OCI-LY7 (cell line): ENCODE data around the gene MRNIP. TPM values are rescaled to one million over a fixed set of nuclear protein-coding genes. Genes with fewer than 3 reads are reported as not detected.

Experiments
- BruUV-seq: library from RNA; stranded (reverse); fragments of 400-500 nt; replicated peaks from 2 replicates; lab custom pipeline; 2021; lab: Mats Ljungman, UMichigan
- CTCF ChIA-PET: fragments of 300-600 bp; sonication (Branson Sonifier 250); formaldehyde crosslinking; loops from one replicate; lab custom pipeline; 2022; ENCODE audit warnings: antibody characterized with exemption; ENCODE audit not compliant: unreplicated experiment; lab: Charles Lee
- POLR2A ChIA-PET: fragments of 300-600 bp; sonication (Branson Sonifier 250); formaldehyde crosslinking; loops from one replicate; lab custom pipeline; 2022; ENCODE audit warnings: antibody characterized with exemption; lab: Charles Lee
- DNase-seq: peaks from one replicate; pipeline ENCODE4 v3.0.0-alpha.2; 2015; ENCODE audit warnings: low spot score
- H2AFZ ChIP-seq: fragments of 200-600 bp; sonication (generic), shearing (Covaris generic); 2 replicates; pipeline ENCODE4 v1.6.1; 2014; ENCODE audit warnings: mild to moderate bottlenecking, antibody characterized with exemption, low read length, moderate library complexity
- H3K27ac ChIP-seq: fragments of 200-600 bp; sonication (generic); 2 replicates; pipeline ENCODE4 v1.5.1; 2014; ENCODE audit warnings: mixed run types, low read depth, mild to moderate bottlenecking, moderate library complexity, low read length, inconsistent platforms; ENCODE audit not compliant: poor library complexity, severe bottlenecking
- H3K36me3 ChIP-seq: fragments of 200-600 bp; sonication (generic); 2 replicates; pipeline ENCODE4 v1.6.1; 2014; ENCODE audit warnings: mild to moderate bottlenecking, antibody characterized with exemption, low read length, moderate library complexity, mixed read lengths; ENCODE audit not compliant: insufficient read depth
- H3K4me1 ChIP-seq: fragments of 200-600 bp; sonication (generic); 2 replicates; pipeline ENCODE4 v1.5.1; 2014; ENCODE audit warnings: mild to moderate bottlenecking, low read length; ENCODE audit not compliant: insufficient read depth, poor library complexity, severe bottlenecking
- H3K4me2 ChIP-seq: fragments of 200-600 bp; sonication (generic); 2 replicates; pipeline ENCODE4 v1.6.1; 2014; ENCODE audit warnings: mild to moderate bottlenecking, low read length
- H3K4me3 ChIP-seq: fragments of 200-600 bp; sonication (generic); 2 replicates; pipeline ENCODE4 v1.5.1; 2014; ENCODE audit warnings: mild to moderate bottlenecking, low read depth, low read length; ENCODE audit not compliant: poor library complexity, severe bottlenecking
- H3K79me2 ChIP-seq: fragments of 200-600 bp; sonication (generic); 2 replicates; pipeline ENCODE4 v1.6.1; 2016; ENCODE audit warnings: low read depth, mild to moderate bottlenecking, low read length, moderate library complexity, mixed read lengths; ENCODE audit not compliant: insufficient read depth
- H3K9me2 ChIP-seq: fragments of 200-600 bp; sonication (generic); 2 replicates; pipeline ENCODE4 v1.6.1; 2016; ENCODE audit warnings: mild to moderate bottlenecking, low read length, mixed read lengths; ENCODE audit not compliant: insufficient read depth
- H3K9me3 ChIP-seq: fragments of 200-600 bp; sonication (generic); 2 replicates; pipeline ENCODE4 v1.6.1; 2014; ENCODE audit warnings: mild to moderate bottlenecking, mixed run types, low read length, mixed read lengths
- H4K20me1 ChIP-seq: fragments of 200-600 bp; sonication (generic); 2 replicates; pipeline ENCODE4 v1.6.1; 2014; ENCODE audit warnings: mild to moderate bottlenecking, antibody characterized with exemption, low read length, moderate library complexity, mixed read lengths; ENCODE audit not compliant: insufficient read depth
- CTCF ChIP-seq: fragments of 200-600 bp; sonication (generic); conservative IDR thresholded peaks from 2 replicates; pipeline ENCODE4 v1.5.1; 2014; ENCODE audit warnings: mild to moderate bottlenecking, antibody characterized with exemption, low read length, moderate library complexity, mixed read lengths
- EZH2phosphoT487 ChIP-seq: fragments of 200-600 bp; sonication (generic); IDR thresholded peaks from 2 replicates; pipeline ENCODE4 v1.6.1; 2018; ENCODE audit warnings: low read depth, borderline replicate concordance, mild to moderate bottlenecking, mixed run types, antibody characterized with exemption, low read length, moderate library complexity, mixed read lengths
- intact Hi-C: fragments of 100-400 bp; cut with micrococcal nuclease; formaldehyde crosslinking; loops from one replicate; pipeline ENCODE4 v1.10.0; 2022; ENCODE audit not compliant: unreplicated experiment
- total RNA-seq, 2 experiments: library from RNA; depleted of rRNA in 1 of 2; stranded (reverse); fragments of >200 nt in 1 of 2; shearing (Covaris generic) in 1 of 2; gene quantifications; 2 replicates each; pipeline ENCODE4 v1.2.3, GENCODE V29; 2014 to 2022

MRNIP gene
- total RNA-seq, 2 experiments from 2014 or later, result 70.5 to 78.7 TPM

- no peaks in the 10 kb centered on the region for H3K4me1 ChIP-seq
- no peaks in the 10 kb centered on the region for H3K9me2 ChIP-seq
- intact Hi-C loops, result no loop called here
- TF ChIP-seq CTCF (no peak), EZH2phosphoT487 (no peak)
- no peak overlapping the region for H3K27ac ChIP-seq
- BruUV-seq, result no TSS peak
- H3K4me3 ChIP-seq, result no peak overlapping the region
- no peak for DNase-seq
- POLR2A ChIA-PET, result interaction anchor here (1.0 kb wide), 1 partner anchor 27 kb away, joined by 3 read pairs; no protein-coding TSS in a partner anchor
- no peak overlapping the region for H3K4me2 ChIP-seq
- peaks cover 20% of the 10 kb centered on the region for H3K9me3 ChIP-seq
- H4K20me1 ChIP-seq, result no peaks in the 10 kb centered on the region
- no peaks in the 10 kb centered on the region for H3K79me2 ChIP-seq
- peaks cover 70% of the 10 kb centered on the region for H3K36me3 ChIP-seq
- no peak overlapping the region for H2AFZ ChIP-seq
- CTCF ChIA-PET, result no interaction called here
Observed at GRCh38 chr5:179879003-179879689, 20.5 kb upstream of the MRNIP start.

- TF ChIP-seq CTCF, result no peak
- no peak for TF ChIP-seq EZH2phosphoT487
- no peak overlapping the region for H3K4me2 ChIP-seq
Observed at GRCh38 chr5:179878222-179879002, 19.8 kb upstream of the MRNIP start.

GRCh38 chr5:179876610-179876952 is 18.0 kb upstream of the MRNIP start:
- Histone ChIP-seq H3K4me2 (no peak overlapping the region), H3K27ac (no peak overlapping the region), H2AFZ (no peak overlapping the region), H3K9me2 (no peaks in the 10 kb centered on the region), H3K79me2 (no peaks in the 10 kb centered on the region), H3K4me1 (no peaks in the 10 kb centered on the region), H3K36me3 (peaks cover 61% of the 10 kb centered on the region), H3K4me3 (no peak overlapping the region), H3K9me3 (no peaks in the 10 kb centered on the region), H4K20me1 (no peaks in the 10 kb centered on the region)
- intact Hi-C loops, result no loop called here
- ChIA-PET POLR2A (interaction anchor here (1.1 kb wide), 1 partner anchor 9 kb away, joined by 6 read pairs; no protein-coding TSS in a partner anchor), CTCF (no interaction called here)
- no peak for DNase-seq
- TF ChIP-seq CTCF, result no peak
- TF ChIP-seq EZH2phosphoT487, result no peak
- BruUV-seq, result no TSS peak

More at GRCh38 chr5:179878222-179879002, 19.8 kb upstream of the MRNIP start:
- no peak for DNase-seq
- no peak overlapping the region for H3K4me3 ChIP-seq
- H4K20me1 ChIP-seq, result no peaks in the 10 kb centered on the region
- BruUV-seq, result no TSS peak
- no peak overlapping the region for H2AFZ ChIP-seq
- ChIA-PET CTCF (no interaction called here), POLR2A (interaction anchor here (1.0 kb wide), 1 partner anchor 28 kb away, joined by 3 read pairs; no protein-coding TSS in a partner anchor)
- peaks cover 13% of the 10 kb centered on the region for H3K9me3 ChIP-seq
- no peaks in the 10 kb centered on the region for H3K9me2 ChIP-seq
- H3K79me2 ChIP-seq, result no peaks in the 10 kb centered on the region
- intact Hi-C loops, result no loop called here
- H3K27ac ChIP-seq, result no peak overlapping the region
- H3K4me1 ChIP-seq, result no peaks in the 10 kb centered on the region
- peaks cover 70% of the 10 kb centered on the region for H3K36me3 ChIP-seq
